Measurements from ENCODE around the gene METTL9. TPM values are rescaled to one million over a fixed set of nuclear protein-coding genes. Genes with fewer than 3 reads are reported as not detected.

The METTL9 gene
- total RNA-seq, 1 donor from 2014 or later: 132 TPM

GRCh38 chr16:21697032-21697431 is 97.7 kb downstream of the METTL9 start:
- Mint-ChIP-seq H3K27ac (no peak overlapping the region), H3K27me3 (no peaks in the 10 kb centered on the region), H3K36me3 (no peaks in the 10 kb centered on the region), H3K4me1 (ENCODE audit: unreplicated experiment) (no peaks in the 10 kb centered on the region), H3K4me3 (no peak overlapping the region), H3K9me3 (no peaks in the 10 kb centered on the region)
- TF ChIP-seq CTCF (conservative IDR thresholded peaks at IDR 0.05): no peak
- no peak for DNase-seq (ENCODE audit: extremely low spot score, unreplicated experiment)

- TF ChIP-seq CTCF (conservative IDR thresholded peaks at IDR 0.05): no peak
- DNase-seq (ENCODE audit: extremely low spot score, unreplicated experiment): no peak
- Mint-ChIP-seq H3K36me3 (no peaks in the 10 kb centered on the region), H3K4me3 (no peak overlapping the region), H3K9me3 (no peaks in the 10 kb centered on the region), H3K4me1 (ENCODE audit: unreplicated experiment) (no peaks in the 10 kb centered on the region), H3K27me3 (no peaks in the 10 kb centered on the region), H3K27ac (no peak overlapping the region)
These were observed 99.0 kb downstream of the METTL9 start for GRCh38 chr16:21698169-21699032.

GRCh38 chr16:21701271-21701670 is 101.9 kb downstream of the METTL9 start:
- no peak overlapping the region for H3K27ac Mint-ChIP-seq
- H3K9me3 Mint-ChIP-seq: no peaks in the 10 kb centered on the region
- H3K4me1 Mint-ChIP-seq (ENCODE audit: unreplicated experiment): no peaks in the 10 kb centered on the region
- DNase-seq (ENCODE audit: extremely low spot score, unreplicated experiment): no peak
- no peaks in the 10 kb centered on the region for H3K27me3 Mint-ChIP-seq
- H3K36me3 Mint-ChIP-seq: no peaks in the 10 kb centered on the region
- no peak overlapping the region for H3K4me3 Mint-ChIP-seq
- TF ChIP-seq CTCF (conservative IDR thresholded peaks at IDR 0.05): no peak

GRCh38 chr16:21702276-21702675 is 102.9 kb downstream of the METTL9 start:
- Mint-ChIP-seq H3K4me1 (ENCODE audit: unreplicated experiment) (no peaks in the 10 kb centered on the region), H3K4me3 (no peak overlapping the region), H3K27me3 (no peaks in the 10 kb centered on the region), H3K9me3 (no peaks in the 10 kb centered on the region), H3K27ac (no peak overlapping the region), H3K36me3 (no peaks in the 10 kb centered on the region)
- DNase-seq (ENCODE audit: extremely low spot score, unreplicated experiment): no peak
- no peak for TF ChIP-seq CTCF (conservative IDR thresholded peaks at IDR 0.05)

GRCh38 chr16:21703156-21703555 is 103.8 kb downstream of the METTL9 start:
- no peaks in the 10 kb centered on the region for H3K27me3 Mint-ChIP-seq
- H3K27ac Mint-ChIP-seq: no peak overlapping the region
- no peaks in the 10 kb centered on the region for H3K9me3 Mint-ChIP-seq
- no peaks in the 10 kb centered on the region for H3K36me3 Mint-ChIP-seq
- no peak for TF ChIP-seq CTCF (conservative IDR thresholded peaks at IDR 0.05)
- H3K4me3 Mint-ChIP-seq: no peak overlapping the region
- H3K4me1 Mint-ChIP-seq (ENCODE audit: unreplicated experiment): no peaks in the 10 kb centered on the region
- no peak for DNase-seq (ENCODE audit: extremely low spot score, unreplicated experiment)

Measured in type B pancreatic cell (in vitro differentiated cells).